HepG2 (cell line): ENCODE measurements around the gene SLC22A9. TPM values are rescaled to one million over a fixed set of nuclear protein-coding genes. Genes with fewer than 3 reads are reported as not detected.

ENCODE experiments used
- BRD4 ChIP-seq: sonication (generic); formaldehyde crosslinking; IDR thresholded peaks from 2 replicates; pipeline ENCODE4 v1.4.0; 2020; ENCODE audit warnings: missing genetic modification reagents
- DBP ChIP-seq: sonication (generic); formaldehyde crosslinking; IDR thresholded peaks from 2 replicates; pipeline ENCODE4 v1.4.0; 2020; ENCODE audit warnings: missing genetic modification reagents; ENCODE audit errors: not compliant biosample characterization
- FOXP1 ChIP-seq, 2 experiments: fragments of 450-650 bp in 1 of 2; IDR thresholded peaks; 2 replicates each; pipeline ENCODE4 v1.6.1; 2017 to 2018; ENCODE audit warnings: antibody characterized with exemption in 1 of 2
- GATAD2A ChIP-seq: IDR thresholded peaks from 2 replicates; pipeline ENCODE4 v1.6.1; 2016
- IRF2 ChIP-seq: IDR thresholded peaks from 2 replicates; pipeline ENCODE4 v1.6.1; 2018; ENCODE audit warnings: missing genetic modification reagents, missing compliant biosample characterization
- PITX1 ChIP-seq: sonication (generic); formaldehyde crosslinking; IDR thresholded peaks from 2 replicates; pipeline ENCODE4 v1.5.1; 2020; ENCODE audit warnings: mild to moderate bottlenecking, missing genetic modification reagents
- SMARCC2 ChIP-seq: fragments of 450-650 bp; IDR thresholded peaks from 2 replicates; pipeline ENCODE4 v1.6.1; 2017; ENCODE audit warnings: antibody characterized with exemption, mild to moderate bottlenecking
- SMC3 ChIP-seq: IDR thresholded peaks from 2 replicates; pipeline ENCODE4 v1.6.1; 2011; ENCODE audit warnings: low read length, improper control_type of control experiment
- ZBTB43 ChIP-seq: sonication (generic); formaldehyde crosslinking; conservative IDR thresholded peaks from 2 replicates; pipeline ENCODE4 v1.4.0; 2020; ENCODE audit warnings: missing genetic modification reagents
- ZNF574 ChIP-seq: sonication (generic); formaldehyde crosslinking; IDR thresholded peaks from 2 replicates; pipeline ENCODE4 v1.4.0; 2020; ENCODE audit warnings: missing genetic modification reagents
- ZNF609 ChIP-seq: sonication (generic); formaldehyde crosslinking; IDR thresholded peaks from 2 replicates; pipeline ENCODE4 v1.4.0; 2020; ENCODE audit warnings: mild to moderate bottlenecking, missing genetic modification reagents, borderline replicate concordance
- ZNF740 ChIP-seq: sonication (generic); formaldehyde crosslinking; IDR thresholded peaks from 2 replicates; pipeline ENCODE4 v1.4.0; 2020; ENCODE audit warnings: missing genetic modification reagents
- polyA plus RNA-seq, 8 experiments: library from polyadenylated mRNA; depleted of rRNA in 3 of 8; stranded (reverse) in 7 of 8; unstranded in 1 of 8; fragments of >200 nt; fragmentation: Illumina TruSeq in 4 of 8; extraction: Trizol in 4 of 8; gene quantifications; 2 replicates each; pipeline versions ENCODE4 v1.2.1 to v1.2.3, GENCODE V29; 2011 to 2016; ENCODE audit warnings: low read depth in 4 of 8, missing spikeins in 1 of 8, mixed read lengths in 1 of 8; ENCODE audit not compliant: insufficient read depth in 1 of 8
- total RNA-seq, 5 experiments: library from RNA; depleted of rRNA; stranded (reverse); fragments of >200 nt; fragmentation: Illumina TruSeq; extraction: Trizol; gene quantifications; 2 replicates each; pipeline ENCODE4 v1.2.3, GENCODE V29; 2016; ENCODE audit warnings: low read depth in 1 of 5
- TF ChIP-seq, protein P1 (sequence below): sonication (generic); formaldehyde crosslinking; IDR thresholded peaks from 2 replicates; pipeline ENCODE4 v1.4.0; 2020; ENCODE audit warnings: missing genetic modification reagents
- TF ChIP-seq, protein P2 (sequence below): IDR thresholded peaks from 2 replicates; pipeline ENCODE4 v1.6.1; 2016; ENCODE audit warnings: low read depth

SLC22A9 gene
- total and polyA plus RNA-seq, 2 of the 13 experiments (the other 11 are each of a cell fraction or from before 2014, with no cell fraction given), result 4.0 to 11.7 TPM

GRCh38 chr11:63404161-63404935 lies 34.8 kb downstream of the SLC22A9 start (continued):
- TF ChIP-seq ZBTB43 (0 out of 2 replicates have a peak, but pooled peaks have one; percentile 23), ZNF574 (CRISPR knock-in tag) (peak; percentile 34; the same call in 1 of the 2 replicates), DBP (CRISPR knock-in tag) (no peak), GATAD2A (CRISPR knock-in tag) (peak; percentile 86), FOXP1 (IDR thresholded peaks at IDR 0.05) (no peak), FOXP1 (CRISPR knock-in tag; IDR thresholded peaks at IDR 0.05) (peak; percentile 68), SMARCC2 (no peak), BRD4 (CRISPR knock-in tag) (no peak), PITX1 (CRISPR knock-in tag) (peak; percentile 18; the same call in 1 of the 2 replicates), IRF2 (CRISPR knock-in tag) (peak; percentile 43; the same call in 1 of the 2 replicates), SMC3 (0 out of 2 replicates have a peak, but pooled peaks have one; percentile 7), ZNF740 (CRISPR knock-in tag) (no peak), ZNF609 (CRISPR knock-in tag) (peak; percentile 66)
- TF ChIP-seq, protein P1, sequence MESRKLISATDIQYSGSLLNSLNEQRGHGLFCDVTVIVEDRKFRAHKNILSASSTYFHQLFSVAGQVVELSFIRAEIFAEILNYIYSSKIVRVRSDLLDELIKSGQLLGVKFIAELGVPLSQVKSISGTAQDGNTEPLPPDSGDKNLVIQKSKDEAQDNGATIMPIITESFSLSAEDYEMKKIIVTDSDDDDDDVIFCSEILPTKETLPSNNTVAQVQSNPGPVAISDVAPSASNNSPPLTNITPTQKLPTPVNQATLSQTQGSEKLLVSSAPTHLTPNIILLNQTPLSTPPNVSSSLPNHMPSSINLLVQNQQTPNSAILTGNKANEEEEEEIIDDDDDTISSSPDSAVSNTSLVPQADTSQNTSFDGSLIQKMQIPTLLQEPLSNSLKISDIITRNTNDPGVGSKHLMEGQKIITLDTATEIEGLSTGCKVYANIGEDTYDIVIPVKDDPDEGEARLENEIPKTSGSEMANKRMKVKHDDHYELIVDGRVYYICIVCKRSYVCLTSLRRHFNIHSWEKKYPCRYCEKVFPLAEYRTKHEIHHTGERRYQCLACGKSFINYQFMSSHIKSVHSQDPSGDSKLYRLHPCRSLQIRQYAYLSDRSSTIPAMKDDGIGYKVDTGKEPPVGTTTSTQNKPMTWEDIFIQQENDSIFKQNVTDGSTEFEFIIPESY (CRISPR knock-in tag), result no peak
- TF ChIP-seq, protein P2, sequence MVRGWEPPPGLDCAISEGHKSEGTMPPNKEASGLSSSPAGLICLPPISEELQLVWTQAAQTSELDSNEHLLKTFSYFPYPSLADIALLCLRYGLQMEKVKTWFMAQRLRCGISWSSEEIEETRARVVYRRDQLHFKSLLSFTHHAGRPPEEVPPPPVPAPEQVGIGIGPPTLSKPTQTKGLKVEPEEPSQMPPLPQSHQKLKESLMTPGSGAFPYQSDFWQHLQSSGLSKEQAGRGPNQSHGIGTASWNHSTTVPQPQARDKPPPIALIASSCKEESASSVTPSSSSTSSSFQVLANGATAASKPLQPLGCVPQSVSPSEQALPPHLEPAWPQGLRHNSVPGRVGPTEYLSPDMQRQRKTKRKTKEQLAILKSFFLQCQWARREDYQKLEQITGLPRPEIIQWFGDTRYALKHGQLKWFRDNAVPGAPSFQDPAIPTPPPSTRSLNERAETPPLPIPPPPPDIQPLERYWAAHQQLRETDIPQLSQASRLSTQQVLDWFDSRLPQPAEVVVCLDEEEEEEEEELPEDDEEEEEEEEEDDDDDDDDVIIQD (CRISPR knock-in tag), result peak; percentile 63; the same call in 1 of the 2 replicates
